Mesenchymal stem cell (in vitro differentiated cells and primary cell): ENCODE measurements around the gene ASB2.

Source experiments
- DNase-seq: peaks from one replicate; pipeline ENCODE4 v3.0.0-alpha.2; 2013
- H2AFZ ChIP-seq: one replicate; pipeline ENCODE4 v1.6.1; 2013; ENCODE audit warnings: low read depth, mild to moderate bottlenecking, control low read depth, inconsistent platforms, low read length, moderate library complexity
- H2AK5ac ChIP-seq: 2 replicates; pipeline ENCODE4 v1.6.1; 2013; ENCODE audit warnings: low read length, moderate library complexity, mild to moderate bottlenecking, inconsistent platforms; ENCODE audit not compliant: severe bottlenecking
- H2BK120ac ChIP-seq: one replicate; pipeline ENCODE4 v1.6.1; 2013; ENCODE audit warnings: low read depth, mild to moderate bottlenecking, inconsistent platforms, low read length, moderate library complexity
- H2BK12ac ChIP-seq, 2 experiments: one replicate each; pipeline ENCODE4 v1.6.1; 2013; ENCODE audit warnings: inconsistent platforms in 2 of 2, low read length in 2 of 2, mild to moderate bottlenecking in 2 of 2, moderate library complexity in 2 of 2, control low read depth in 1 of 2
- H2BK15ac ChIP-seq: one replicate; pipeline ENCODE4 v1.6.1; 2013; ENCODE audit warnings: mild to moderate bottlenecking, low read depth, inconsistent platforms; ENCODE audit not compliant: poor library complexity, severe bottlenecking
- H2BK5ac ChIP-seq: 2 replicates; pipeline ENCODE4 v1.6.1; 2013; ENCODE audit warnings: low read depth, mild to moderate bottlenecking, low read length, control low read depth, inconsistent platforms; ENCODE audit not compliant: poor library complexity, severe bottlenecking
- H3K14ac ChIP-seq, 2 experiments: one replicate each; pipeline ENCODE4 v1.6.1; 2013; ENCODE audit warnings: inconsistent platforms in 2 of 2, low read length in 2 of 2, control low read depth in 1 of 2, mild to moderate bottlenecking in 1 of 2, moderate library complexity in 1 of 2
- H3K18ac ChIP-seq, 2 experiments: one replicate each; pipeline ENCODE4 v1.6.1; 2013; ENCODE audit warnings: inconsistent platforms in 2 of 2, low read length in 2 of 2, control low read depth in 1 of 2, low read depth in 1 of 2, mild to moderate bottlenecking in 1 of 2
- H3K23ac ChIP-seq, 2 experiments: one replicate each; pipeline ENCODE4 v1.6.1; 2013; ENCODE audit warnings: inconsistent platforms in 2 of 2, low read length in 2 of 2, mild to moderate bottlenecking in 2 of 2, moderate library complexity in 2 of 2, control low read depth in 1 of 2
- H3K27ac ChIP-seq: 2 replicates; pipeline ENCODE4 v1.5.1; 2013; ENCODE audit warnings: mild to moderate bottlenecking, moderate library complexity, low read length, control low read depth, inconsistent platforms; ENCODE audit not compliant: poor library complexity, severe bottlenecking
- H3K27me3 ChIP-seq, 2 experiments: 2 replicates each; pipeline versions ENCODE4 v1.6.1 to v1.7.0; 2013; ENCODE audit warnings: low read length in 2 of 2, mild to moderate bottlenecking in 2 of 2, moderate library complexity in 2 of 2, control low read depth in 1 of 2, inconsistent platforms in 1 of 2; ENCODE audit not compliant: control insufficient read depth in 1 of 2, insufficient read depth in 1 of 2
- H3K36me3 ChIP-seq, 2 experiments: 2 replicates each; pipeline versions ENCODE4 v1.6.1 to v1.7.0; 2013; ENCODE audit warnings: low read length in 2 of 2, control low read depth in 1 of 2, inconsistent platforms in 1 of 2, low read depth in 1 of 2, mild to moderate bottlenecking in 1 of 2; ENCODE audit not compliant: insufficient read depth in 2 of 2, control insufficient read depth in 1 of 2
- H3K4ac ChIP-seq, 2 experiments: one replicate each; pipeline ENCODE4 v1.6.1; 2013; ENCODE audit warnings: inconsistent platforms in 2 of 2, low read length in 2 of 2, mild to moderate bottlenecking in 2 of 2, moderate library complexity in 2 of 2, control low read depth in 1 of 2, low read depth in 1 of 2
- H3K4me1 ChIP-seq: 2 replicates; pipeline ENCODE4 v1.6.1; 2013; ENCODE audit warnings: low read depth, low read length, control low read depth; ENCODE audit not compliant: control insufficient read depth, insufficient read depth
- H3K4me2 ChIP-seq: 2 replicates; pipeline ENCODE4 v1.6.1; 2013; ENCODE audit warnings: low read length, mild to moderate bottlenecking, inconsistent platforms; ENCODE audit not compliant: poor library complexity, severe bottlenecking
- H3K4me3 ChIP-seq, 2 experiments: 2 replicates each; pipeline versions ENCODE4 v1.5.1 to v1.7.0; 2013; ENCODE audit warnings: low read length in 2 of 2, mild to moderate bottlenecking in 2 of 2, control low read depth in 1 of 2, low read depth in 1 of 2; ENCODE audit not compliant: insufficient read depth in 1 of 2
- H3K79me1 ChIP-seq: replicated peaks from 2 replicates; pipeline ENCODE4 v1.6.1; 2013; ENCODE audit warnings: mild to moderate bottlenecking, control low read depth, low read length, inconsistent platforms; ENCODE audit not compliant: poor library complexity, severe bottlenecking
- H3K9ac ChIP-seq: 2 replicates; pipeline ENCODE4 v1.7.0; 2013; ENCODE audit warnings: mild to moderate bottlenecking, low read length, moderate library complexity
- H3K9me3 ChIP-seq: 2 replicates; pipeline ENCODE4 v1.7.0; 2013; ENCODE audit warnings: mild to moderate bottlenecking, low read length; ENCODE audit not compliant: control insufficient read depth
- H4K8ac ChIP-seq: one replicate; pipeline ENCODE4 v1.6.1; 2013; ENCODE audit warnings: inconsistent platforms, mild to moderate bottlenecking, low read length, moderate library complexity
- H4K91ac ChIP-seq: one replicate; pipeline ENCODE4 v1.6.1; 2013; ENCODE audit warnings: mild to moderate bottlenecking, low read length, inconsistent platforms
- WGBS: methylation state at CpG from one replicate; pipeline ENCODE4 v1.1.7; 2013; ENCODE audit warnings: mixed read lengths; 5-methylcytosine and 5-hydroxymethylcytosine counted together

ASB2 gene

GRCh38 chr14:93969082-93969828, 7.1 kb downstream of the ASB2 start:
- Histone ChIP-seq H2BK15ac (no peak overlapping the region), H3K18ac (no peak overlapping the region), H3K4ac (no peak overlapping the region), H2BK5ac (no peak overlapping the region), H3K79me1 (no peaks in the 10 kb centered on the region), H3K27me3 (peaks cover 4% of the 10 kb centered on the region in 2 experiments), H3K9ac (no peak overlapping the region), H3K4me2 (no peak overlapping the region), H3K27ac (no peak overlapping the region), H3K36me3 (no peaks in the 10 kb centered on the region), H2BK120ac (no peak overlapping the region), H2AK5ac (peak overlapping the region; percentile 8), H3K23ac (no peak overlapping the region), H2AFZ (no peak overlapping the region), H4K8ac (no peak overlapping the region), H3K9me3 (peaks cover 8% of the 10 kb centered on the region), H2BK12ac (no peak overlapping the region), H4K91ac (no peak overlapping the region), H3K4me3 (no peak overlapping the region), H3K4me1 (peaks cover 18% of the 10 kb centered on the region), H3K14ac (no peak overlapping the region)
- 78% methylated on average over 12 of the region's 12 CpGs for WGBS
- DNase-seq: no peak

DNA sequence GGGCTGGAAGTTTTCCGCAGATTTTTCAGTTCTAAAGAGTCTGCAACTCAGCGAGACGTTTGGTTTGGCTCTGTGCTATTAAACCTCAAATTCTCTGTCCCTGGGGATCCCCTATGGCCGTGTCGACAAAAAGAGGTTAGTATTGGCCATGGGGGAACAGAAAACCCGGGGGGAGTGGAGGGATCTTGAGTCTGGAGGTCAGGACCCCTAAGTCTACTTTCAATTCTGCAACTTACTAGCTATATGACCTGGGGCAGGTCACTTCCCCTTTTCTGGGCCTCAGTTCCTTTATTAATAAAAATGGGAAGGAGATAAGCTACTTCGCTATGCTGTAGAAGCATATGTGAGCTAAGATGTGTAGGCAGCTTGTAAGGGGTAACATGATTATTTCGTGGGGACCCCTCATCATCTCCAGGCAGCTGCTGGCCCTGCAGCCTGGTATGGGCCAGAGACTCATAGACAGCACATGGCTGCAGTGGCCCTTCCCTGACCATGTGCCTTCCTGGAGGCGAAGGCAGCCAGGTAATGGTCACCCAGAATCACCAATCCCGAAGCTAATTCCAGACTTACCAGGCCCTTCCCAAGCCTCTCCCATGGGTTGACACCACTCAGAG, 8.6 kb downstream of the ASB2 start:
- Histone ChIP-seq H3K4me2 (no peak overlapping the region), H3K14ac (no peak overlapping the region), H2BK120ac (no peak overlapping the region), H2BK15ac (no peak overlapping the region), H3K27me3 (peaks cover 0 to 4% of the 10 kb centered on the region in 2 experiments), H2BK5ac (no peak overlapping the region), H3K4me3 (no peak overlapping the region), H4K8ac (no peak overlapping the region), H2BK12ac (no peak overlapping the region), H2AK5ac (peak overlapping the region; percentile 98), H3K18ac (no peak overlapping the region), H4K91ac (no peak overlapping the region), H3K79me1 (no peaks in the 10 kb centered on the region), H3K23ac (no peak overlapping the region), H3K27ac (no peak overlapping the region), H3K4me1 (peaks cover 26% of the 10 kb centered on the region), H3K9me3 (peaks cover 8% of the 10 kb centered on the region), H2AFZ (no peak overlapping the region), H3K36me3 (no peaks in the 10 kb centered on the region), H3K4ac (no peak overlapping the region), H3K9ac (no peak overlapping the region)
- WGBS: 73% methylated on average over 10 of the region's 10 CpGs
- DNase-seq: no peak

DNA sequence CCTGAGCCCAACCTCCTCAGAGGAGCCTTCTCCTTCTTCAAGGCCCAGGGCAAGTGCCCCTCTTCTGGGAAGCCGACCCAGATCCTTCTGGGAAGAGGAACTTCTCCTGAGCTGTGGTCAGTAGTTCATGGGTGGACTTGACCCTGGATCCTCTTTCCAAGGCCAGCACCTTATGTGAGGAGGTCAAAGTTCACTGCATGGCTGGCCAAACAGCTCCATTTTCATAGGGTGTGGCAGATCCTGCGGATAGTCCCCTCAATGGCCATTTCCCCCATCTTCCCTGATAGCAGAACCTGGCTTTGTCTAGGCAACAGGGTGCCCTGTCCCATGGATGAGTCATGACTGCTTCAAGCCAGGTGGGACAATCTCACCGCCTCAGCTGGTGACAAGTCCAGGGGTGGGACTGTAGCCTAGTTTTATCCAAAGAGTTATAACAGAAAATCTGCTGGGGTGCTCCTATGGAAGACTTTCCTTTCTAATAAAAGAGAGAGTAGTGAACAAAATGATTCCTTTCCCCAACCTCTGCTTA, 10.4 kb downstream of the ASB2 start:
- Histone ChIP-seq H2AFZ (no peak overlapping the region), H3K4me1 (peaks cover 26% of the 10 kb centered on the region), H2BK120ac (no peak overlapping the region), H3K4me3 (no peak overlapping the region), H4K8ac (no peak overlapping the region), H3K9me3 (peaks cover 8% of the 10 kb centered on the region), H2BK5ac (peak overlapping the region; percentile 92), H3K23ac (no peak overlapping the region), H2BK15ac (no peak overlapping the region), H3K27ac (peak overlapping the region; percentile 92), H2AK5ac (peak overlapping the region; percentile 98), H3K4ac (no peak overlapping the region), H3K18ac (peak overlapping the region in 1 of 2 experiments; percentile 18), H3K14ac (no peak overlapping the region), H3K9ac (peak overlapping the region; percentile 25), H3K4me2 (no peak overlapping the region), H3K36me3 (no peaks in the 10 kb centered on the region), H4K91ac (no peak overlapping the region), H2BK12ac (peak overlapping the region in 1 of 2 experiments; percentile 21), H3K27me3 (peaks cover 0 to 4% of the 10 kb centered on the region in 2 experiments), H3K79me1 (no peaks in the 10 kb centered on the region)
- 92% methylated on average over 3 of the region's 3 CpGs for WGBS
- DNase-seq: no peak

DNA sequence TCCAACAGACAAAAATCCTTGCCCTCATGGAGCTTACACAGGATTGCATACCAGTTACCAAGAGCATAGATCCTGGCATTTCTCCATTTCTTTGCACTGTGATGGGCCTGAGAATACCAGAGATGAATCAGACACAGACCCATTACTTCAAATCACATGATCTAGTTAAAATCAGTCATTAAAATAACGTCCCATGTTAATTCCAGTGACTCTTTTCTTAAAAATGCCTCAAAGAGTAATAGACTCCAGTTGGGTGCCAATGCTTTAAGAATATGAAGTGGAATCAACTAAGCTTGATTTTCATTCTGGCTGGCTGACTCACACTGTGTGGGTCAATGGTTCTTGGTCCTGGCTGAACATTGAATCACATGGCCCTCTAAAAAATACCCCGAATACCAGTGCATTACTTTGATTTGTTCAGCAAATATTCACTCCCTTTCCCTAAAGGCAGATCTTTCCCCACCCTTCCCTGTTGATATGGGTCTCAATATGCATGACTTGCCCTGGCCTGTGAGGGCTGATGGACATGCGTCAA, 11.0 kb downstream of the ASB2 start:
- Histone ChIP-seq H3K4me3 (no peak overlapping the region), H3K4ac (no peak overlapping the region), H2BK120ac (no peak overlapping the region), H3K4me2 (no peak overlapping the region), H3K14ac (no peak overlapping the region), H3K27me3 (no peaks in the 10 kb centered on the region), H2BK12ac (no peak overlapping the region), H3K4me1 (peaks cover 27% of the 10 kb centered on the region), H4K8ac (no peak overlapping the region), H2BK15ac (no peak overlapping the region), H3K79me1 (no peaks in the 10 kb centered on the region), H3K9me3 (peaks cover 8% of the 10 kb centered on the region), H2BK5ac (peak overlapping the region; percentile 92), H4K91ac (no peak overlapping the region), H3K18ac (no peak overlapping the region), H3K23ac (no peak overlapping the region), H2AFZ (no peak overlapping the region), H3K27ac (peak overlapping the region; percentile 92), H3K36me3 (no peaks in the 10 kb centered on the region), H3K9ac (no peak overlapping the region), H2AK5ac (peak overlapping the region; percentile 11)
- DNase-seq: peak; percentile 71
- WGBS: 58% methylated on average over 3 of the region's 3 CpGs
